ENCODE measurements around the gene BFAR.
"Not testable (repeated sequence)": the region's sequence is repeated elsewhere in the genome, so short reads cannot be mapped to it uniquely, and the experiment has no call there.

The BFAR gene

DNA sequence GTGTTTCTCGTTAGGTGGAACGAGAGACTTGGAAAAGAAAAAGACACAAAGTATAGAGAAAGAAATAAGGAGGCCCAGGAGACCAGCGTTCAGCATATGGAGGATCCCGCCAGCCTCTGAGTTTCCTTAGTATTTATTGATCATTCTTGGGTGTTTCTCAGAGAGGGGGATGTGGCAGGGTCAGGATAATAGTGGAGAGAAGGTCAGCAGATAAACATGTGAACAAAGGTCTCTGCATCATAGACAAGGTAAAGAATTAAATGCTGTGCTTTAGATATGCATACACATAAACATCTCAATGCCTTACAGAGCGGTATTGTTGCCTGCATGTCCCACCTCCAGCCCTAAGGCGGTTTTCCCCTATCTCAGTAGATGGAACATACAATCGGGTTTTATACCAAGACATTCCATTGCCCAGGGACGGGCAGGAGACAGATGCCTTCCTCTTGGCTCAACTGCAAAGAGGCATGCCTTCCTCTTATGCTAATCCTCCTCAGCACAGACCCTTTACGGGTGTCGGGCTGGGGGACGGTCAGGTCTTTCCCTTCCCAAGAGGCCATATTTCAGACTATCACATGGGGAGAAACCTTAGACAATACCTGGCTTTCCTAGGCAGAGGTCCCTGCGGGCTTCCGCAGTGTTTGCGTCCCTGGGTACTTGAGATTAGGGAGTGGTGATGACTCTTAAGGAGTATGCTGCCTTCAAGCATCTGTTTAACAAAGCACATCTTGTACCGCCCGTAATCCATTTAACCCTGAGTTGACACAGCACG is 3.6 kb downstream of the BFAR start:
- peak; percentile 15 for DNase-seq

DNA sequence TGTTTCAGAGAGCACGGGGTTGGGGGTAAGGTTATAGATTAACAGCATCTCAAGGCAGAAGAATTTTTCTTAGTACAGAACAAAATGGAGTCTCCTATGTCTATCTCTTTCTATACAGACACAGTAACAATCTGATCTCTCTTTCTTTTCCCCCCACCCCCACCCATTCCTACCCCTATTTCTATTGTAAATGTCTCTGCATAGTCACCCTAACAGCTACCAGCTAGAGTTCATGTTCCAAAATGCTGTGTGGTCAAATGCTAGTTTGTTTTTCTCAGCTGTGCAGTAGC is 4.1 kb downstream of the BFAR start:
- DNase-seq = not testable (repeated sequence)

DNA sequence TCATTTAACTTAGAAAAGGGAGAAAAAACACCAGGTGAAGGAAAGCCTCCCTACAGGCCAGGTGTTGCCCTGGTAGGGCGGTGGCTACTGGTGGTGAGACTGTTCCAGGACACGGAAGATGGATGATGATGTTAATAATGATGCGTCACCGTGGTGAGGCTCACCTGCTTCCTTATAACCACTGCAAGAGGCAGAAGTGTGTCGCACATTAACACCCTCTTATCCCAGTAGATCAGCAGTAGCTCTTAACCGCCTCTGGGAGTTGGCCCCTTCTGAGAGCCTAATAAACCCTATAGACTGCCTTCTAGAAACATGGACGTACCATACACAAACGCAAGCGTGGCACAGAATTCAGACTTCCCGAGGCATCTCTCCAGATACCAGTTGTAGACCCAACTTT is 7.8 kb downstream of the BFAR start:
- peak; percentile 1 for DNase-seq

DNA sequence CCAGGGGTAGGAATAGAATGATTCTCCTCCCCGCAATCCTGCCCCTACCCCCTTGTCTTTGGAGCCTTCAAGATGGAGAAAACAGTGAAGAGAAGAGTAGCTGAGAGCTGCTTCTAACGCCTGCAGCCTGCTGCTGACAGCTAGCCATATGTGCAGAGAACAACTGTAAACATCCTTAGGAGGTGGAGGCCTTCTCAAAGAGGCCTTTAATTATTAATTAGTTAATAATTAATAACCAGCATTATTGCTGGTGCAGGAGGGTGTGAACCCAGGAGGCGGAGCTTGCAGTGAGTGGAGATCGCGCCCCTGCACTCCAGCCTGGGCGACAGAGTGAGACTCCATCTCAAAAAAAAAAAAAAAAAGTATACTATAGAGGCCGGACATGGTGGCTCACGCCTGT is 8.5 kb downstream of the BFAR start:
- DNase-seq = no peak

GRCh38 chr16:14641926-14642325 is 9.2 kb downstream of the BFAR start:
- no peak for DNase-seq

DNA sequence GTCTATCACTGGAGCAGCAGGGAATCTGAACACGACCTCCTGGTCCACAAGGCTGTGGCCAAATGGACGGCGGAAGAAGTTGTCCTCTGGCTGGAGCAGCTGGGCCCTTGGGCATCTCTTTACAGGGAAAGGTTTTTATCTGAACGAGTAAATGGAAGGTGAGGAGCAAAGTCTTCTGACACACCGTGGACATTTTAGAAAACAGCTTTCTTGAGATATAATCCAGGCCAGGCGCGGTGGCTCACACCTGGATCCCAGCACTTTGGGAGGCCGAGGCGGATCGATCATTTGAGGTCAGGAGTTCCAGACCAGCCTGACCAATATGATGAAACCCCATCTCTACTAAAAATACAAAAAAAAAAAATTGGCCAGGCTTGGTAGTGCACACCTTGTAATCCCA is 17.1 kb downstream of the BFAR start:
- no peak for DNase-seq

- no peak for DNase-seq
Observed at GRCh38 chr16:14650629-14651028, 17.9 kb downstream of the BFAR start.

GRCh38 chr16:14652726-14653125 is 20.0 kb downstream of the BFAR start:
- DNase-seq = no peak

GRCh38 chr16:14658063-14658462 is 25.3 kb downstream of the BFAR start:
- DNase-seq = no peak

- no peak for DNase-seq
Observed at GRCh38 chr16:14667347-14668266, 34.9 kb downstream of the BFAR start.

DNA sequence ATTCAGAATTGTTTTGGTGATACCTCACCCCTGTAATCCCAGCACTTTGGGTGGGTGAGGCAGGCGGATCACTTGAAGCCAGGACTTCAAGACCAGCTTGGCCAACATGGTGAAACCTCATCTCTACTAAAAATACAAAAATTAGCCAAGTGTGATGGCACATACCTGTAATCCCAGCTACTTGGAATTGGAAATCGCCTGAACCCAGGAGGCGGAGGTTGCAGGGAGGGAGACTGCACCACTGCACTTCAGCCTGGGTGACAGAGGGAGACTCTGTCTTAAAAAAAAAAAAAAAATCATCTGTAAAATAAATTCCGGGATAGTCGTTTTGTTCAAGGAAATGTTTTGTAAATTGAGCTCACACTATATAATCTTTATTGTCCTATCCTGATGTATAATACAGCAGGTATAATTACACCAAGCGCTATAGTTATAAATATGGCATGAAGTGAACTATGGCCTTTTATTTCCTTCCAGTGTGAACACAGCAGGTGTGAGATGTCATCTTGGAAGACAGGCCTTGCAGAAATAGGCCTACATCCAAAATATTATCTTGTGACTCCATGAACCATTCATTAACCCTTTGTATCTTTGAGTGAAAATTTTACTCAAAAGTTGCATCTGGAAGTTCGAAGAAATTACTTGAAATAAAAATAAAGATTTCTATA is 35.9 kb downstream of the BFAR start:
- DNase-seq = no peak

DNA sequence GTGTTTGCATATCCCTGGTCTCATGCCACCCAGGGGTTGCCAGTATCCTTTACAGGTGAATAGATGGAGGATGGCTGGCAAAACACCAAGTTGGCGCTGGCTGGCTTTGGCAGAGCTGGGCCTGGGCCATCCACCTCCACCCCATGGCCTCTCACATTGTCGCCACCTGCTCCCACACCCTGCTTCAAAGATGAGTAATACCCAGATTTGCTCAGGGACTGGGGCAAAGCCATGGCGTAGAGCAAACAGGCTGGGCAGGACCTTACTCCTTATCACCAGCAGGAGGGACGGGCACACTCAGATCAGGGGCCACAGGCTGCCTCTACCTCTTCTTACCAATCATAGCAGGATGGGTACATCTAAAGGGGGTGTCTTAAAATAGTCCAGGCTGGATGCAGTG is 37.0 kb downstream of the BFAR start:
- DNase-seq = no peak

- DNase-seq = peak; percentile 51
Observed at GRCh38 chr16:14672403-14672971, 39.7 kb downstream of the BFAR start.

GRCh38 chr16:14676633-14677032 is 43.9 kb downstream of the BFAR start:
- no peak for DNase-seq

DNA sequence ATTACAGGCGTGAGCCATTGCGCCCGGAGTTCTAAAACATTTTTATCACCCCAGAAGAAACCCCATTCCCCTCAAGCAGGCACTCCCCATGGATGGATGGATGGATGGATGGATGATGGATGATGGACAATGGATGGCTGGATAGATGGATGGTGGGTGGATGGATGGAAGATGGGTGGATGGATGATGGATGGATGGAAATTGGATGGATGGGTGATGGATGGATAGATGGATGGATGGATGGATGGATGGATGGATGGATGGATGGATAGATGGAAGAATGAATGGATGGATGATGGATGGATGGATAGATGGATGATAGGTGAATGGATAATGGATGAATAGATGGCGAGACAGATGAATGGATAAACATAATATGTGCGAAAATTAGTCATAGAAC is 44.9 kb downstream of the BFAR start:
- DNase-seq = no peak

- DNase-seq = no peak
Observed at GRCh38 chr16:14678748-14679497, 46.2 kb downstream of the BFAR start.

GRCh38 chr16:14680396-14680795 is 47.6 kb downstream of the BFAR start:
- DNase-seq = not testable (repeated sequence)

DNA sequence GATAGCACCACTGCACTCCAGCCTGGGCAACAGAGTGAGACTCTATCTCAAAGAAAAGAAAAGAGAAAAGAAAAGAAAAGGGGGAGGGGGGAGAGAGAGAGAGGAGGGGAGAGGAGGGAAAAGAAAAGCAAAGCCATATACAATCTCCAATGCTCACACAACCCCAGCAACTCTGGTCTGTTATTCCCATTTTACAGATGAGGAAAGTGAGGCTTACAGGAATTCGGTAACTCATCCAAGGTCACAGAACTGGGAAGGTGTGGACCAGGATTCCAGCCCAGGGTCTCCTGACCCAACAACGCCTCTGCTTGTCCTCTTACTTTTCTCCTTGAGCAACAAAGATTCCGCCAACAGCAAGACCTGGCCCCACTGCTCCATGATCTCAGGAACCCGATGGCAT is 48.4 kb downstream of the BFAR start:
- DNase-seq = no peak

DNA sequence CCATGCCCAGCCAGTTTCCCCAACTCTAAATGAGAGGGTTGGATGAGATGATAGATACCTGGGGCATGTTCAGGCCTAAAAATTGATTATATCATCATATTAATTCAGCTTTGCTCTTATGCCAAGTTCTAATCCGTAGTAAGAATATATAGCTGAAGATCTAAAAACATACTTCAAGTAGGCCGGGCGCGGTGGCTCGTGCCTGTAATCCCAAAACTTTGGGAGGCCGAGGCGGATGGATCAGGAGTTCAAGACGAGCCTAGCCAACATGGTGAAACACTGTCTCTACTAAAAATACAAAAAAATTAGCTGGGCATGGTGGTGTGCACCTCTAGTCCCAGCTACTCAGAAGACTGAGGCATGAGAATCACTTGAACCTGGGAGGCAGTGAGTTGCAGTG is 49.4 kb downstream of the BFAR start:
- no peak for DNase-seq

DNA sequence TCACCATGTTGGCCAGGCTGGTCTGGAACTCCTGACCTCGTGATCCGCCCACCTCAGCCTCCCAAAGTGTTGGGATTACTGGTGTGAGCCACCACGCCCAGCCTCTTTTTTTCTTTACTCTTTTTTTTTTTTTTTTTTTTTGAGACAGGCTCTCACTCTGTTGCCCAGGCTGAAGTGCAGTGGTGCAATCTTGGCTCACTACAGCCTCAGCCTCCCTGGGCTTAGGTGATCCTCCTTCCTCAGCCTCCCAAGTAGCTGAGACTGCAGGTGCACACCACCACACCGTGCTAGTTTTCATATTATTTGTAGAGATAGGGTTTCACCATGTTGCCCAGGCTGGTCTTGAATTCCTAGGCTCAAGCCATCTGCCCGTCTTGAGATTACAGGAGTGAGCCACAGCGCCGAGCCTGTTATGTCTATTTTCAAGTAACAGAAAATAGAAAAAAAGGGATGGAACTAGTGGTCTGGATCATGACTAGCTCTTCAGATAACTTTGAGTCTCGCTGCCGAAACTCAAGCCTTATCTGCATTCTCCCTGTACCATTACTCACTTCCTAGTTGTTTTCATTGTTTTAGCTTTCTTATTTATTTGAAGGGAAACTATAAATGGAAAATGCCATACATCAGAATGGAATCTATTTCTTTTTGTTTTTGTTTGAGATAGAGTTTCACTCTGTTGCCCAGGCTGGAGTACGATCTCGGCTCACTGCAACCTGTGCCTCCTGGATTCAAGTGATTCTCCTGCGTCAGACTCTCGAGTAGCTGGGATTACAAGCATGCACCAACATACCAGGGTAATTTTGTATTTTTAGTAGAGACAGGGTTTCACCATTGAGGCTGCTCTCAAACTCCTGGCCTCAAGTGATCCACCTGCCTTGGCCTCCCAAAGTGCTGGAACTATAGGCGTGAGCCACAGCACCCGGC is 53.4 kb downstream of the BFAR start:
- DNase-seq = not testable (repeated sequence)

DNA sequence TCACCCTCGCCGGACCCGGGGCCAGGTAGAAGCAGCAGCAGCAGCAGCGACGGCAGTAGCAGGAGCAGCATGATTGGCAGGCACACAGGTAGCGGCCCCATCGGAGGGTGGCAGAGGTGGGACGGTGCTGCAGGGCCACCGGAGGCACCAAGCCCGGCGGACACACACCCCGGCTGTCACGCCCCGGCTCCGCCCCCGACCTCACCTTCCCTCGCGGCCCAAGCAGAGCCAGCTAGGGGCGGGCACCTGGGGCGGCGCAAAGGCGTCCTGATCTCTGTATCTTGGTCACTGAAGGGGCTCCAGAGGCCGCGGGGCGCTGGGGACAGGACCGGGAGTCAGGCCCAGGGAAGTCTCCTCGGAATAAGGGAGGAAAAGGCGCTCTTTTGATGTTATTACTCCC is 61.4 kb downstream of the BFAR start, which contains the start of gene PLA2G10:
Gene PLA2G10 (minus strand): TSS at position 180 of the 400 bp plus-strand sequence. CDS start 79 bp downstream, at position 101.
- not testable (repeated sequence) for DNase-seq
